PC-9 (cell line): ENCODE data around the gene USH2A.

Source experiments
- EZH2 ChIP-seq: fragments of 200-600 bp; sonication (generic); IDR thresholded peaks from 2 replicates; pipeline ENCODE4 v1.8.0; 2017; ENCODE audit warnings: antibody characterized with exemption, low read depth
- TF ChIP-seq, protein P1 (sequence below): fragments of 200-600 bp; sonication (generic); conservative IDR thresholded peaks from 2 replicates; pipeline ENCODE4 v1.6.1; 2017; ENCODE audit warnings: mixed run types, antibody characterized with exemption, mild to moderate bottlenecking, moderate library complexity

- TF ChIP-seq, protein P1, sequence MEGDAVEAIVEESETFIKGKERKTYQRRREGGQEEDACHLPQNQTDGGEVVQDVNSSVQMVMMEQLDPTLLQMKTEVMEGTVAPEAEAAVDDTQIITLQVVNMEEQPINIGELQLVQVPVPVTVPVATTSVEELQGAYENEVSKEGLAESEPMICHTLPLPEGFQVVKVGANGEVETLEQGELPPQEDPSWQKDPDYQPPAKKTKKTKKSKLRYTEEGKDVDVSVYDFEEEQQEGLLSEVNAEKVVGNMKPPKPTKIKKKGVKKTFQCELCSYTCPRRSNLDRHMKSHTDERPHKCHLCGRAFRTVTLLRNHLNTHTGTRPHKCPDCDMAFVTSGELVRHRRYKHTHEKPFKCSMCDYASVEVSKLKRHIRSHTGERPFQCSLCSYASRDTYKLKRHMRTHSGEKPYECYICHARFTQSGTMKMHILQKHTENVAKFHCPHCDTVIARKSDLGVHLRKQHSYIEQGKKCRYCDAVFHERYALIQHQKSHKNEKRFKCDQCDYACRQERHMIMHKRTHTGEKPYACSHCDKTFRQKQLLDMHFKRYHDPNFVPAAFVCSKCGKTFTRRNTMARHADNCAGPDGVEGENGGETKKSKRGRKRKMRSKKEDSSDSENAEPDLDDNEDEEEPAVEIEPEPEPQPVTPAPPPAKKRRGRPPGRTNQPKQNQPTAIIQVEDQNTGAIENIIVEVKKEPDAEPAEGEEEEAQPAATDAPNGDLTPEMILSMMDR = no peak
- TF ChIP-seq EZH2 = no peak
Observed at GRCh38 chr1:216330262-216330661, 93.0 kb downstream of the USH2A start.
